Measurements from ENCODE around the gene CCNB1IP1.
"Not testable (repeated sequence)": the region's sequence is repeated elsewhere in the genome, so short reads cannot be mapped to it uniquely, and the experiment has no call there.

The CCNB1IP1 gene

DNA sequence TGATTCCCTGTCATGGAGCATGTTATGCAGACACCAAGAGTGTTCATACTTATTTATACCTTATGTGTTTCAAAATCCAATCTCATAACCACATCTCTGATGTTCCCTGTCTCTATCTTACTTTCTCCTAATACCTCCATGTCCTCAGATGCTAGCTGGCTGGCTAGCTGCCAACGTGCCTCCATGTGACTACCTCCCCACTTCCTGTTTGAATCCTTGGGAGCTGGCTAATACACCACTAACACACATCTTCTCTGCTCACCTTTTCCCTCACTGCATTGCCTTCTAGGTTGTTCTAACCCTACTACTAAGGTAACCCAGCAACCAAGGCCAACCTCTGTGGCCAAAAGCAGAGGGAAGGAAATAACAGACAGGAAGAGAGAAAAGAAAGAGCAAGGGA is 54.7 kb downstream of the CCNB1IP1 start:
- Histone ChIP-seq H3K9ac (ENCODE audit: insufficient read length, low read depth) (no peak overlapping the region), H3K27me3 (ENCODE audit: insufficient read depth, insufficient read length) (no peaks in the 10 kb centered on the region), H3K36me3 (ENCODE audit: insufficient read depth, insufficient read length, low read length) (no peaks in the 10 kb centered on the region), H3K4me3 (ENCODE audit: insufficient read length, low read depth) (no peak overlapping the region), H3K4me1 (ENCODE audit: insufficient read depth, insufficient read length) (no peaks in the 10 kb centered on the region), H3K9me3 (ENCODE audit: insufficient read depth, low read length) (peaks cover 27% of the 10 kb centered on the region)
- no peak for DNase-seq (ENCODE audit: low read depth, low spot score)
- TF ChIP-seq ZNF274 (IDR thresholded peaks at IDR 0.05; ENCODE audit: low read depth, low read length) (no peak), SUZ12 (IDR thresholded peaks at IDR 0.05; ENCODE audit: extremely low read depth, insufficient read depth, insufficient read length) (no peak), YY1 (IDR thresholded peaks at IDR 0.05; ENCODE audit: insufficient read depth, insufficient read length) (no peak)

DNA sequence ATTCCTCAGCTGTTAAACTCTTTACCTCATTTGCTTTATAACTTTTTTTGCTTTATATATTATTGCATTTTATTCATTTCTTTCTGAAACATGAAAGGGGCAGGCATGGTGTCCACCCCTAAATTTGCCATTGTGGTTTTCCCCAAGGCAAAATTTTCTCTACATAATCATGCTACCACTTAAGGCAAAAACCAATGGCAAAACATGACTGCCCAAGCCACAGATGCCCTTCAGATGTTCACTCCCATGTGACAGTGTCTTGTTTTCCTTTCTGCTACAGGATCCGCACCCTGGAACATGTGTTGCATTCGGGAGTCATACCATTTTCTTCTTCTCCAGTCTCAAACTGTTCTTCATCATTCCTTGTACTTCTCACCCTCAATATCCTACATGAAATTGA is 55.7 kb downstream of the CCNB1IP1 start:
- no peak overlapping the region for H3K9ac ChIP-seq (ENCODE audit: insufficient read length, low read depth)
- no peaks in the 10 kb centered on the region for H3K4me1 ChIP-seq (ENCODE audit: insufficient read depth, insufficient read length)
- no peak overlapping the region for H3K4me3 ChIP-seq (ENCODE audit: insufficient read length, low read depth)
- H3K36me3 ChIP-seq (ENCODE audit: insufficient read depth, insufficient read length, low read length) = no peaks in the 10 kb centered on the region
- H3K27me3 ChIP-seq (ENCODE audit: insufficient read depth, insufficient read length) = no peaks in the 10 kb centered on the region
- TF ChIP-seq ZNF274 (IDR thresholded peaks at IDR 0.05; ENCODE audit: low read depth, low read length) (no peak), YY1 (IDR thresholded peaks at IDR 0.05; ENCODE audit: insufficient read depth, insufficient read length) (no peak), SUZ12 (IDR thresholded peaks at IDR 0.05; ENCODE audit: extremely low read depth, insufficient read depth, insufficient read length) (no peak)
- peaks cover 37% of the 10 kb centered on the region for H3K9me3 ChIP-seq (ENCODE audit: insufficient read depth, low read length)
- no peak for DNase-seq (ENCODE audit: low read depth, low spot score)

- H3K36me3 ChIP-seq (ENCODE audit: insufficient read depth, insufficient read length, low read length) = no peaks in the 10 kb centered on the region
- no peak overlapping the region for H3K4me3 ChIP-seq (ENCODE audit: insufficient read length, low read depth)
- no peaks in the 10 kb centered on the region for H3K27me3 ChIP-seq (ENCODE audit: insufficient read depth, insufficient read length)
- DNase-seq (ENCODE audit: low read depth, low spot score) = no peak
- H3K9ac ChIP-seq (ENCODE audit: insufficient read length, low read depth) = no peak overlapping the region
- H3K9me3 ChIP-seq (ENCODE audit: insufficient read depth, low read length) = peaks cover 55% of the 10 kb centered on the region
- no peak for TF ChIP-seq YY1 (IDR thresholded peaks at IDR 0.05; ENCODE audit: insufficient read depth, insufficient read length)
- TF ChIP-seq ZNF274 (IDR thresholded peaks at IDR 0.05; ENCODE audit: low read depth, low read length) = no peak
- no peak for TF ChIP-seq SUZ12 (IDR thresholded peaks at IDR 0.05; ENCODE audit: extremely low read depth, insufficient read depth, insufficient read length)
- no peaks in the 10 kb centered on the region for H3K4me1 ChIP-seq (ENCODE audit: insufficient read depth, insufficient read length)
Observed at GRCh38 chr14:20274062-20274461, 59.0 kb downstream of the CCNB1IP1 start.

- H3K4me3 ChIP-seq (ENCODE audit: insufficient read length, low read depth); H3K4me1 ChIP-seq (ENCODE audit: insufficient read depth, insufficient read length); H3K36me3 ChIP-seq (ENCODE audit: insufficient read depth, insufficient read length, low read length); H3K27me3 ChIP-seq (ENCODE audit: insufficient read depth, insufficient read length); H3K9ac ChIP-seq (ENCODE audit: insufficient read length, low read depth); DNase-seq (ENCODE audit: low read depth, low spot score); H3K9me3 ChIP-seq (ENCODE audit: insufficient read depth, low read length): not testable (repeated sequence)
Observed at GRCh38 chr14:20264361-20264760, 68.7 kb downstream of the CCNB1IP1 start.

- TF ChIP-seq YY1 (IDR thresholded peaks at IDR 0.05; ENCODE audit: insufficient read depth, insufficient read length) (no peak), ZNF274 (IDR thresholded peaks at IDR 0.05; ENCODE audit: low read depth, low read length) (no peak), SUZ12 (IDR thresholded peaks at IDR 0.05; ENCODE audit: extremely low read depth, insufficient read depth, insufficient read length) (no peak)
Observed at GRCh38 chr14:20262642-20263128, 70.4 kb downstream of the CCNB1IP1 start.

More at GRCh38 chr14:20262642-20263128, 70.4 kb downstream of the CCNB1IP1 start:
- Histone ChIP-seq H3K9me3 (ENCODE audit: insufficient read depth, low read length) (no peaks in the 10 kb centered on the region), H3K4me1 (ENCODE audit: insufficient read depth, insufficient read length) (no peaks in the 10 kb centered on the region), H3K9ac (ENCODE audit: insufficient read length, low read depth) (no peak overlapping the region), H3K4me3 (ENCODE audit: insufficient read length, low read depth) (no peak overlapping the region), H3K36me3 (ENCODE audit: insufficient read depth, insufficient read length, low read length) (no peaks in the 10 kb centered on the region), H3K27me3 (ENCODE audit: insufficient read depth, insufficient read length) (no peaks in the 10 kb centered on the region)
- no peak for DNase-seq (ENCODE audit: low read depth, low spot score)
